ENCODE measurements around the gene HTR3D. TPM values are rescaled to one million over a fixed set of nuclear protein-coding genes. Genes with fewer than 3 reads are reported as not detected.
A peak's percentile ranks its signal among the peaks of the same experiment; 100 is the strongest.
"Not testable (repeated sequence)": the region's sequence is repeated elsewhere in the genome, so short reads cannot be mapped to it uniquely, and the experiment has no call there.

Gene HTR3D
- total and polyA plus RNA-seq, 2 donors from 2014 or later: not detected

- intact Hi-C loops (cut with DNase I): loop anchor here (10.0 kb wide), 1 partner anchor 123 kb away; no protein-coding TSS in a partner anchor
- no peak for FAIRE-seq
- TF ChIP-seq, protein P1, sequence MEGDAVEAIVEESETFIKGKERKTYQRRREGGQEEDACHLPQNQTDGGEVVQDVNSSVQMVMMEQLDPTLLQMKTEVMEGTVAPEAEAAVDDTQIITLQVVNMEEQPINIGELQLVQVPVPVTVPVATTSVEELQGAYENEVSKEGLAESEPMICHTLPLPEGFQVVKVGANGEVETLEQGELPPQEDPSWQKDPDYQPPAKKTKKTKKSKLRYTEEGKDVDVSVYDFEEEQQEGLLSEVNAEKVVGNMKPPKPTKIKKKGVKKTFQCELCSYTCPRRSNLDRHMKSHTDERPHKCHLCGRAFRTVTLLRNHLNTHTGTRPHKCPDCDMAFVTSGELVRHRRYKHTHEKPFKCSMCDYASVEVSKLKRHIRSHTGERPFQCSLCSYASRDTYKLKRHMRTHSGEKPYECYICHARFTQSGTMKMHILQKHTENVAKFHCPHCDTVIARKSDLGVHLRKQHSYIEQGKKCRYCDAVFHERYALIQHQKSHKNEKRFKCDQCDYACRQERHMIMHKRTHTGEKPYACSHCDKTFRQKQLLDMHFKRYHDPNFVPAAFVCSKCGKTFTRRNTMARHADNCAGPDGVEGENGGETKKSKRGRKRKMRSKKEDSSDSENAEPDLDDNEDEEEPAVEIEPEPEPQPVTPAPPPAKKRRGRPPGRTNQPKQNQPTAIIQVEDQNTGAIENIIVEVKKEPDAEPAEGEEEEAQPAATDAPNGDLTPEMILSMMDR (IDR thresholded peaks at IDR 0.05; ENCODE audit: borderline replicate concordance, extremely low read depth, insufficient read depth): no peak
Measured at GRCh38 chr3:184017672-184018423, 13.7 kb upstream of the HTR3D start, which contains the start of gene ABCC5. ABCC5 (minus strand) TSS chr3:184017884; CDS start chr3:184014392, 3,492 bp downstream.

GRCh38 chr3:184018424-184018973 lies 13.0 kb upstream of the HTR3D start:
- Histone ChIP-seq H3K4me3 (ENCODE audit: low read length in 3 of 3) (peak overlapping the region; percentile 89 to 99 (median 94)), H3K27me3 (ENCODE audit: control insufficient read depth, insufficient read depth, low read length) (no peaks in the 10 kb centered on the region), H3K4me1 (ENCODE audit: control insufficient read depth in 2 of 3, insufficient read depth in 2 of 3, low read depth in 1 of 3, low read length in 3 of 3) (peaks cover 3 to 10% (median 9%) of the 10 kb centered on the region in 3 donors), H3K9me3 (ENCODE audit: control insufficient read depth in 2 of 3, insufficient read depth in 1 of 3, low read length in 3 of 3) (no peaks in the 10 kb centered on the region), H3K36me3 (ENCODE audit: control insufficient read depth in 2 of 3, insufficient read depth in 3 of 3, low read length in 3 of 3) (no peaks in the 10 kb centered on the region), H3K27ac (ENCODE audit: low read depth in 2 of 2, low read length in 2 of 2) (peak overlapping the region; percentile 51 to 91), H3K9ac (ENCODE audit: low read length in 3 of 3) (peak overlapping the region; percentile 66 to 86 (median 79))
- FAIRE-seq: no peak
- DNase-seq: no peak
- intact Hi-C loops (cut with DNase I): loop anchor here (10.0 kb wide), 1 partner anchor 124 kb away; no protein-coding TSS in a partner anchor
- TF ChIP-seq, protein P1 (IDR thresholded peaks at IDR 0.05; ENCODE audit: borderline replicate concordance, extremely low read depth, insufficient read depth): no peak

More at GRCh38 chr3:184017672-184018423, 13.7 kb upstream of the HTR3D start, which contains the start of gene ABCC5:
- Histone ChIP-seq H3K9me3 (ENCODE audit: control insufficient read depth in 2 of 3, insufficient read depth in 1 of 3, low read length in 3 of 3) (no peaks in the 10 kb centered on the region), H3K4me3 (ENCODE audit: low read length in 3 of 3) (peak within 1 kb of the TSS; percentile 89 to 99 (median 94)), H3K27me3 (ENCODE audit: control insufficient read depth, insufficient read depth, low read length) (no peaks in the 10 kb centered on the region), H3K4me1 (ENCODE audit: control insufficient read depth in 2 of 3, insufficient read depth in 2 of 3, low read depth in 1 of 3, low read length in 3 of 3) (peaks cover 3 to 10% (median 9%) of the 10 kb centered on the region in 3 donors), H3K36me3 (ENCODE audit: control insufficient read depth in 2 of 3, insufficient read depth in 3 of 3, low read length in 3 of 3) (no peaks in the 10 kb centered on the region), H3K9ac (ENCODE audit: low read length in 3 of 3) (peak within 1 kb of the TSS; percentile 77 to 86 (median 79)), H3K27ac (ENCODE audit: low read depth in 2 of 2, low read length in 2 of 2) (peak within 1 kb of the TSS; percentile 58 to 91)
- DNase-seq: peak; percentile 96 to 98 (median 97)

DNA sequence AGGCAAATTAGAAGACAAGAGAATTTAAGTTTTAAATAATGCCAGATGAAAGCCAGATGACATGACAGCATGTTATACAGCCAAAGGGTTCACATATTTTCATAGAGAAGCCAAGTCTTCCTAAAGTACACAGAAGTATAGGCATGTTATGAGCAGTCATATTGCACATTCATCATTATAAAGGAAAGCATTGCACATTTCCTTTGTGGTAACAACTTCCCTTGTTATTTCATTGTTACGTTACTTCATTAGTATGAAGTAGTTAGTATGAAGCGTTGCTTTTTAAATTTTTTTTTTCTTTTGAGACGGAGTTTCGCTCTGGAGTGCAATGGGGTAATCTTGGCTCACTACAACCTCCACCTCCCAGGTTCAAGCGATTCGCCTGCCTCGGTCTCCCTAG lies 9.2 kb upstream of the HTR3D start:
- Histone ChIP-seq H3K4me1 (ENCODE audit: control insufficient read depth in 2 of 3, insufficient read depth in 2 of 3, low read depth in 1 of 3, low read length in 3 of 3) (peaks cover 0 to 3% (median 0%) of the 10 kb centered on the region in 3 donors), H3K27me3 (ENCODE audit: control insufficient read depth, insufficient read depth, low read length) (no peaks in the 10 kb centered on the region), H3K27ac (ENCODE audit: low read depth in 2 of 2, low read length in 2 of 2) (no peak overlapping the region), H3K9me3 (ENCODE audit: control insufficient read depth in 2 of 3, insufficient read depth in 1 of 3, low read length in 3 of 3) (no peaks in the 10 kb centered on the region), H3K4me3 (ENCODE audit: low read length in 3 of 3) (no peak overlapping the region), H3K36me3 (ENCODE audit: control insufficient read depth in 2 of 3, insufficient read depth in 3 of 3, low read length in 3 of 3) (no peaks in the 10 kb centered on the region), H3K9ac (ENCODE audit: low read length in 3 of 3) (no peak overlapping the region)
- intact Hi-C loops (cut with DNase I): no loop called here
- TF ChIP-seq, protein P1 (IDR thresholded peaks at IDR 0.05; ENCODE audit: borderline replicate concordance, extremely low read depth, insufficient read depth): no peak
- no peak for DNase-seq
- FAIRE-seq: no peak

- FAIRE-seq; DNase-seq; H3K27me3 ChIP-seq (ENCODE audit: control insufficient read depth, insufficient read depth, low read length); H3K9ac ChIP-seq (ENCODE audit: low read length in 3 of 3); H3K9me3 ChIP-seq (ENCODE audit: control insufficient read depth in 2 of 3, insufficient read depth in 1 of 3, low read length in 3 of 3); H3K36me3 ChIP-seq (ENCODE audit: control insufficient read depth in 2 of 3, insufficient read depth in 3 of 3, low read length in 3 of 3); H3K27ac ChIP-seq (ENCODE audit: low read depth in 2 of 2, low read length in 2 of 2); H3K4me1 ChIP-seq (ENCODE audit: control insufficient read depth in 2 of 3, insufficient read depth in 2 of 3, low read depth in 1 of 3, low read length in 3 of 3); H3K4me3 ChIP-seq (ENCODE audit: low read length in 3 of 3); intact Hi-C loops (cut with DNase I): not testable (repeated sequence)
Measured at GRCh38 chr3:184025256-184025655, 6.3 kb upstream of the HTR3D start.

- H3K4me3 ChIP-seq (ENCODE audit: low read length in 3 of 3); H3K27ac ChIP-seq (ENCODE audit: low read depth in 2 of 2, low read length in 2 of 2); H3K9ac ChIP-seq (ENCODE audit: low read length in 3 of 3); H3K27me3 ChIP-seq (ENCODE audit: control insufficient read depth, insufficient read depth, low read length); H3K4me1 ChIP-seq (ENCODE audit: control insufficient read depth in 2 of 3, insufficient read depth in 2 of 3, low read depth in 1 of 3, low read length in 3 of 3); H3K36me3 ChIP-seq (ENCODE audit: control insufficient read depth in 2 of 3, insufficient read depth in 3 of 3, low read length in 3 of 3); intact Hi-C loops (cut with DNase I); DNase-seq; FAIRE-seq; H3K9me3 ChIP-seq (ENCODE audit: control insufficient read depth in 2 of 3, insufficient read depth in 1 of 3, low read length in 3 of 3): not testable (repeated sequence)
Measured at GRCh38 chr3:184028275-184028890, 3.2 kb upstream of the HTR3D start.
